ENCODE measurements around the gene CNTNAP5.
A peak's percentile ranks its signal among the peaks of the same experiment; 100 is the strongest.

CNTNAP5 gene

GRCh38 chr2:124081154-124081716 lies 56.1 kb downstream of the CNTNAP5 start:
- peak overlapping the region in 1 of 11 experiments; percentile 7; a peak in 1 of 22 replicates for H3K27ac ChIP-seq
- H3K36me3 ChIP-seq = no peaks in the 10 kb centered on the region
- H3K4me3 ChIP-seq = no peak overlapping the region
- H3K9ac ChIP-seq = no peak overlapping the region
- no peaks in the 10 kb centered on the region for H3K9me3 ChIP-seq (replicated peaks in 1 of 11)
- H4K20me1 ChIP-seq = no peaks in the 10 kb centered on the region
- no peak for TF ChIP-seq Cebpa-rat (IDR thresholded peaks at IDR 0.05)
- peaks cover 0 to 7% (median 0%) of the 10 kb centered on the region in 10 experiments; a peak in 1 of 20 replicates for H3K4me1 ChIP-seq
- 0 out of 22 replicates have a peak overlapping the region, but pooled peaks of 1 of the 11 experiments have one; percentile 5 for H3K4me2 ChIP-seq
- no peaks in the 10 kb centered on the region for H3K27me3 ChIP-seq

GRCh38 chr2:124088616-124089015 lies 63.5 kb downstream of the CNTNAP5 start:
- no peaks in the 10 kb centered on the region for H3K9me3 ChIP-seq (replicated peaks in 1 of 11)
- no peak overlapping the region for H3K4me3 ChIP-seq
- H3K36me3 ChIP-seq = no peaks in the 10 kb centered on the region
- no peak overlapping the region for H3K27ac ChIP-seq
- H3K27me3 ChIP-seq = no peaks in the 10 kb centered on the region
- no peak for TF ChIP-seq Cebpa-rat (IDR thresholded peaks at IDR 0.05)
- no peak overlapping the region for H3K9ac ChIP-seq
- H3K4me1 ChIP-seq = no peaks in the 10 kb centered on the region
- H3K4me2 ChIP-seq = no peak overlapping the region
- no peaks in the 10 kb centered on the region for H4K20me1 ChIP-seq

GRCh38 chr2:124091721-124092120 lies 66.6 kb downstream of the CNTNAP5 start:
- no peak overlapping the region for H3K4me2 ChIP-seq
- no peaks in the 10 kb centered on the region for H3K4me1 ChIP-seq
- no peaks in the 10 kb centered on the region for H3K9me3 ChIP-seq (replicated peaks in 1 of 11)
- H3K36me3 ChIP-seq = no peaks in the 10 kb centered on the region
- H3K27me3 ChIP-seq = no peaks in the 10 kb centered on the region
- H3K27ac ChIP-seq = no peak overlapping the region
- no peak for TF ChIP-seq Cebpa-rat (IDR thresholded peaks at IDR 0.05)
- no peak overlapping the region for H3K4me3 ChIP-seq
- no peak overlapping the region for H3K9ac ChIP-seq
- H4K20me1 ChIP-seq = no peaks in the 10 kb centered on the region

GRCh38 chr2:124092651-124093050 lies 67.6 kb downstream of the CNTNAP5 start:
- H3K36me3 ChIP-seq = no peaks in the 10 kb centered on the region
- H3K4me3 ChIP-seq = no peak overlapping the region
- no peak overlapping the region for H3K9ac ChIP-seq
- H4K20me1 ChIP-seq = no peaks in the 10 kb centered on the region
- H3K9me3 ChIP-seq (replicated peaks in 1 of 11) = no peaks in the 10 kb centered on the region
- H3K27ac ChIP-seq = no peak overlapping the region
- no peak overlapping the region for H3K4me2 ChIP-seq
- no peaks in the 10 kb centered on the region for H3K4me1 ChIP-seq
- TF ChIP-seq Cebpa-rat (IDR thresholded peaks at IDR 0.05) = no peak
- H3K27me3 ChIP-seq = no peaks in the 10 kb centered on the region

- no peak for TF ChIP-seq Cebpa-rat (IDR thresholded peaks at IDR 0.05)
- Histone ChIP-seq H3K9me3 (replicated peaks in 1 of 11) (no peaks in the 10 kb centered on the region), H4K20me1 (no peaks in the 10 kb centered on the region), H3K4me2 (no peak overlapping the region), H3K4me1 (no peaks in the 10 kb centered on the region), H3K9ac (no peak overlapping the region), H3K27me3 (no peaks in the 10 kb centered on the region), H3K27ac (no peak overlapping the region), H3K4me3 (no peak overlapping the region), H3K36me3 (no peaks in the 10 kb centered on the region)
Observed at GRCh38 chr2:124104914-124105313, 79.8 kb downstream of the CNTNAP5 start.

- TF ChIP-seq Cebpa-rat (IDR thresholded peaks at IDR 0.05) = no peak
Observed at GRCh38 chr2:124112206-124112605, 87.1 kb downstream of the CNTNAP5 start.

GRCh38 chr2:124112966-124113365 lies 87.9 kb downstream of the CNTNAP5 start:
- Histone ChIP-seq H3K4me2 (no peak overlapping the region), H3K4me3 (no peak overlapping the region), H3K9ac (no peak overlapping the region), H3K27ac (no peak overlapping the region), H3K9me3 (replicated peaks in 1 of 11) (no peaks in the 10 kb centered on the region), H3K4me1 (no peaks in the 10 kb centered on the region), H3K36me3 (no peaks in the 10 kb centered on the region), H3K27me3 (no peaks in the 10 kb centered on the region), H4K20me1 (no peaks in the 10 kb centered on the region)
- no peak for TF ChIP-seq Cebpa-rat (IDR thresholded peaks at IDR 0.05)

More at GRCh38 chr2:124112206-124112605, 87.1 kb downstream of the CNTNAP5 start:
- Histone ChIP-seq H4K20me1 (no peaks in the 10 kb centered on the region), H3K9me3 (replicated peaks in 1 of 11) (no peaks in the 10 kb centered on the region), H3K9ac (no peak overlapping the region), H3K4me3 (no peak overlapping the region), H3K4me2 (no peak overlapping the region), H3K27me3 (no peaks in the 10 kb centered on the region), H3K4me1 (no peaks in the 10 kb centered on the region), H3K27ac (no peak overlapping the region), H3K36me3 (no peaks in the 10 kb centered on the region)

- Histone ChIP-seq H3K4me1 (no peaks in the 10 kb centered on the region), H3K36me3 (no peaks in the 10 kb centered on the region), H3K4me3 (no peak overlapping the region), H3K27ac (no peak overlapping the region), H3K9me3 (replicated peaks in 1 of 11) (peaks cover 0 to 3% (median 0%) of the 10 kb centered on the region in 11 experiments; a peak in 1 of 22 replicates), H3K4me2 (no peak overlapping the region), H3K9ac (no peak overlapping the region), H4K20me1 (no peaks in the 10 kb centered on the region), H3K27me3 (no peaks in the 10 kb centered on the region)
- no peak for TF ChIP-seq Cebpa-rat (IDR thresholded peaks at IDR 0.05)
Observed at GRCh38 chr2:124120246-124120645, 95.2 kb downstream of the CNTNAP5 start.

GRCh38 chr2:124121106-124121505 lies 96.0 kb downstream of the CNTNAP5 start:
- Histone ChIP-seq H3K9me3 (replicated peaks in 1 of 11) (peaks cover 0 to 3% (median 0%) of the 10 kb centered on the region in 11 experiments; a peak in 1 of 22 replicates), H3K4me3 (no peak overlapping the region)
- no peak for TF ChIP-seq Cebpa-rat (IDR thresholded peaks at IDR 0.05)

GRCh38 chr2:124121760-124122275 lies 96.7 kb downstream of the CNTNAP5 start:
- Histone ChIP-seq H4K20me1 (no peaks in the 10 kb centered on the region), H3K27ac (no peak overlapping the region), H3K27me3 (no peaks in the 10 kb centered on the region), H3K4me2 (no peak overlapping the region), H3K4me1 (no peaks in the 10 kb centered on the region), H3K4me3 (no peak overlapping the region), H3K9ac (no peak overlapping the region), H3K9me3 (replicated peaks in 1 of 11) (peaks cover 0 to 3% (median 0%) of the 10 kb centered on the region in 11 experiments; a peak in 1 of 22 replicates), H3K36me3 (no peaks in the 10 kb centered on the region)
- TF ChIP-seq Cebpa-rat (IDR thresholded peaks at IDR 0.05) = no peak

More at GRCh38 chr2:124121106-124121505, 96.0 kb downstream of the CNTNAP5 start:
- no peaks in the 10 kb centered on the region for H4K20me1 ChIP-seq
- no peaks in the 10 kb centered on the region for H3K36me3 ChIP-seq
- H3K27me3 ChIP-seq = no peaks in the 10 kb centered on the region
- H3K9ac ChIP-seq = no peak overlapping the region
- H3K27ac ChIP-seq = no peak overlapping the region
- no peaks in the 10 kb centered on the region for H3K4me1 ChIP-seq
- no peak overlapping the region for H3K4me2 ChIP-seq
